Aorta (tissue), 5 donors: ENCODE data around the gene C5orf15. TPM values are rescaled to one million over a fixed set of nuclear protein-coding genes. Genes with fewer than 3 reads are reported as not detected.
A peak's percentile ranks its signal among the peaks of the same experiment; 100 is the strongest.

Source experiments
- ATAC-seq: fragments of 200-7000 bp; cut with Tn5 transposase; one replicate; pipeline ENCODE4 v1.9.1; 2022; ENCODE audit warnings: moderate library complexity; ENCODE audit not compliant: low FRiP score
- DNase-seq, 2 donors: peaks; one replicate each; pipeline ENCODE4 v3.0.0-alpha.2; 2020
- H3K27ac ChIP-seq, 2 donors: one replicate each; pipeline ENCODE4 v1.5.1; 2013; ENCODE audit warnings: low read length in 2 of 2, mild to moderate bottlenecking in 2 of 2, moderate library complexity in 2 of 2, control low read depth in 1 of 2, inconsistent platforms in 1 of 2, low read depth in 1 of 2
- H3K27me3 ChIP-seq, 2 donors: one replicate each; pipeline ENCODE4 v1.6.1; 2013; ENCODE audit warnings: control low read depth in 1 of 2, low read length in 1 of 2, mild to moderate bottlenecking in 1 of 2, moderate library complexity in 1 of 2; ENCODE audit not compliant: insufficient read depth in 2 of 2, control insufficient read depth in 1 of 2
- H3K36me3 ChIP-seq, 2 donors: one replicate each; pipeline ENCODE4 v1.6.1; 2013; ENCODE audit warnings: control low read depth in 1 of 2, low read length in 1 of 2, mild to moderate bottlenecking in 1 of 2; ENCODE audit not compliant: insufficient read depth in 2 of 2, control insufficient read depth in 1 of 2
- H3K4me1 ChIP-seq, 2 donors: one replicate each; pipeline ENCODE4 v1.6.1; 2013; ENCODE audit warnings: low read length in 2 of 2, control low read depth in 1 of 2, mild to moderate bottlenecking in 1 of 2, moderate library complexity in 1 of 2; ENCODE audit not compliant: insufficient read depth in 2 of 2, control insufficient read depth in 1 of 2
- H3K4me3 ChIP-seq, 2 donors: one replicate each; pipeline ENCODE4 v1.5.1; 2013; ENCODE audit warnings: low read length in 2 of 2, control low read depth in 1 of 2, mild to moderate bottlenecking in 1 of 2
- H3K9me3 ChIP-seq: one replicate; pipeline ENCODE4 v1.6.1; 2013; ENCODE audit warnings: mild to moderate bottlenecking, low read length; ENCODE audit not compliant: control insufficient read depth
- WGBS, 2 donors: extraction: QIAGEN DNeasy Blood & Tissue Kit; methylation state at CpG; one replicate each; pipeline ENCODE4 v1.1.7; 2013; 5-methylcytosine and 5-hydroxymethylcytosine counted together
- intact Hi-C, 2 donors: fragments of 100-400 bp; cut with DNase I; formaldehyde crosslinking; loops; one replicate each; pipeline versions ENCODE4 v1.14.2 to v1.15.0; 2022
- polyA plus RNA-seq, 2 donors: library from polyadenylated mRNA; stranded (reverse); fragments of 200-250 nt; gene quantifications; one replicate each; pipeline ENCODE4 v1.2.3, GENCODE V29; 2013
- total RNA-seq, 2 donors: library from RNA; stranded (reverse); fragmentation: NEBNext Ultra II Directional; extraction: Animal tissue kit (Norgen Biotek cat#: 25700); gene quantifications; one replicate each; pipeline ENCODE4 v1.2.1, GENCODE V29; 2021
- donor health status: healthy with polysubstance abuse.
- donor health status: Bipolar disorder and iron deficiency.
- donor health status: DM: no; HTN: no; CAD: no.
- donor health status: DM: no; HTN: no; CAD: no.
- donor health status: DM: yes; HTN: yes; CAD: no.

The C5orf15 gene
- total and polyA plus RNA-seq, 4 donors, result 18.7 to 34.4 (median 31.4) TPM

DNA sequence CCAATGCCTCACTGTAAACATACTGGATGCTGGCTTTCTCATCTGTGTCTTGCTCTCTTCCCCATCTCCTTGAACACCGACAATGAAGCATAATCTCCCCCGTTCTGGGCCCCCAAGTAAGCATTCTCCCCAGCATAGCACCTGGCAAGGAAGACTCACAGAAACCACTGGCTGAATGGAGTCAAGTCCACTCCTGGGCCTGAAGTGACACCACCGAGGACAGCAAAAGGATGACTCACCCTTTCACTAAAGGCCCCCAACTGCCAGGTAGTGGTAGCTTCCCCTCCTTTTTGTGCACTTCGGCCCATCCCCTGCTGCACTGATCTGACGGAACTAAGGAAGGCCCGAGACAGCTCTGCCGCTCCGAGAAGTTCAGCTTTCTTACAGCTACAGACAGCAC is 26.9 kb upstream of the C5orf15 start:
- Histone ChIP-seq H3K4me3 (no peak overlapping the region), H3K36me3 (peaks cover 3 to 4% of the 10 kb centered on the region in 2 donors), H3K27me3 (no peaks in the 10 kb centered on the region), H3K4me1 (peaks cover 3 to 5% of the 10 kb centered on the region in 2 donors), H3K9me3 (no peaks in the 10 kb centered on the region), H3K27ac (no peak overlapping the region)
- no peak for ATAC-seq
- WGBS, 2 donors, result 72 to 81% methylated on average over 8 of the region's 8 CpGs
- DNase-seq, result peak in 1 of 2 donors; percentile 24
- intact Hi-C loops, result no loop called here

DNA sequence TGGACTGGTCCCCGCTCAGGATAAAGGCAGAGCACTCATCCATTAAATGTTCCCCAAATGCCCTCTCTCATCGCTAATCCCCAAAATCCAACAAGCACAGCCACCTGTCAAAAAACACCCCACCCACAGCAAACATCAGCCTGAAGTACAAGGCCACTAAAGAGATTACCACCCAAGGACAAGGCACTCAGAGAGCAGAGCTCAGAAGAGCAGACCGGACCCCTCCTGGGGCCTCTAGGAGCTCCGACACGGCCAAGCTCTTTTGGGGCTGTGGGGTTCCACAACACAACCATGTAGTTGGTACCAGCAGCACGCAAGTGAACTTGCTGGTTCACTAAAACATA is 26.5 kb upstream of the C5orf15 start:
- DNase-seq (no peak), ATAC-seq (no peak)
- H3K27ac ChIP-seq, result no peak overlapping the region
- peaks cover 3 to 5% of the 10 kb centered on the region in 2 donors for H3K4me1 ChIP-seq
- no peak overlapping the region for H3K4me3 ChIP-seq
- intact Hi-C loops, result no loop called here
- no peaks in the 10 kb centered on the region for H3K9me3 ChIP-seq
- H3K27me3 ChIP-seq, result no peaks in the 10 kb centered on the region
- peaks cover 3 to 7% of the 10 kb centered on the region in 2 donors for H3K36me3 ChIP-seq
- WGBS, 2 donors, result 91 to 92% methylated on average over 6 of the region's 6 CpGs

DNA sequence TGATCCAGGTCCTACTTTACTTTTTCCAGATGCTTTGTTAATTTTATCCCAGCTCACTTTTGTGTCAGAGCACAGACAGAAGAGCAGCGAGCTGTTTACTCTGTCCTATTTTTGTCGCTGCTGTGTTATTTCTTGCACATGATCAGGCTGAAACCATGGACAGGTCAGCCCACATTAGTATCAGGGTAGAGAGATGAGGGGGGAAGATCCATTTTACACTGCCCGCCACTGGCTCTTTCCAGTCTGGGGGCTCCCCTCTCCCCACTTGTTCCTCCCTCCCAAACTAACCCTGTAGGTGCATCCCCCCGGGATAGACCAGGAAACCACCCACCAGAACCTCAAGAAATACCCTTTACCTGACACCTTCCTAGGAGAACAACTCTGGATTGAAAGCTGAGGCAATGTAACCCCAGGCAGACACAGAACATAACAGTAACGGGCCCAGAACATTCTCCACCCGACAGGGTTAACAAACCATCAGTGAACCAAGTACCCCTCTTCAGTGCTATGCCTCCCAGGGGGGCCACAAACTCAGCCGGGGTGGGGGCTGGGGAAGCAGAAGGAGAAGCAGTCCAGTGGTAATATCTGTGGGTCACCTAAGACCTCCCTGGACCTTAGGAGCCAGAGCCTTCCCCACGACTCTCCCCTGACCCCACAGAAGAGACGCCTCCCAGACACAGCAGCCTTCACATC is 26.0 kb upstream of the C5orf15 start:
- H3K4me1 ChIP-seq, result peaks cover 3% of the 10 kb centered on the region in 2 donors
- DNase-seq, result no peak
- H3K9me3 ChIP-seq, result no peaks in the 10 kb centered on the region
- H3K27ac ChIP-seq, result no peak overlapping the region
- H3K36me3 ChIP-seq, result peaks cover 3 to 8% of the 10 kb centered on the region in 2 donors
- WGBS, 2 donors, result 66% methylated on average over 9 of the region's 9 CpGs
- intact Hi-C loops, result no loop called here
- H3K27me3 ChIP-seq, result no peaks in the 10 kb centered on the region
- H3K4me3 ChIP-seq, result no peak overlapping the region
- ATAC-seq, result no peak

DNA sequence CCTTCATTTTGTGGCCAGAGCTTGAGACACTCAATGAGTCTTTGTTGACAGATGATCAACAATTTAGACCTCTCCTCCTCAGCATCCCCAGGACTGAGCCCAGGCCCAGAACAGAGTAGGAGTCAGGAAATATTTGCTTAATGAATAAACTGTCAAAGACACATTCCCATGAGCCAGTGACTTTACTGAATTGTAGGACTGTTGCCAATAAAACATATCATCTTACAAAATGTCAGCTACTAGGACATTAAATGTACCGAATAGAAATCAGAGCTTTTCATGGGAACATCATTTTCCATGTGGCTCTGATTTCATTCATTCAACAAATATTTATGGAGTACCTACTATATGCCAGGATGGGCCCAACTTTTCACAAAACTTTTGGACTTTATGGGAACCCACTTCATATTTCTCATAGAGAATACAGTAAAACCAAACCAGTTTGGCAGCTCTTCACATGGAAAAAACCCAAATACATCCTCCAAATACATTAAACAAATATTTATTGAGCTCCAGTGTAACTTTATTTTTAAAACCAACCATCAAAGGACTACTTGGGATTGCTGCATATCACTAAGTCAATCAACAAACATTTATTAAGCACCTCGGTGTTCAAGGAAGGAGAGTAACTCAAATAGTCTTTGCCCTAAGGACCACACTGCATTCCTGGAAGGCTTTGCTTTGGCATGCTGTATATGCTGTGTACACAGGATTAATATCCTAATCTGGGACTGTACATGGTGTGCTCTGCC is 24.9 kb upstream of the C5orf15 start:
- no peak for DNase-seq
- Histone ChIP-seq H3K4me1 (peaks cover 0 to 3% of the 10 kb centered on the region in 2 donors), H3K27me3 (no peaks in the 10 kb centered on the region), H3K27ac (no peak overlapping the region), H3K4me3 (no peak overlapping the region), H3K36me3 (peaks cover 3 to 12% of the 10 kb centered on the region in 2 donors), H3K9me3 (no peaks in the 10 kb centered on the region)
- 25 to 32% methylated on average over 2 of the region's 2 CpGs for WGBS, 2 donors
- no peak for ATAC-seq
- intact Hi-C loops, result no loop called here

DNA sequence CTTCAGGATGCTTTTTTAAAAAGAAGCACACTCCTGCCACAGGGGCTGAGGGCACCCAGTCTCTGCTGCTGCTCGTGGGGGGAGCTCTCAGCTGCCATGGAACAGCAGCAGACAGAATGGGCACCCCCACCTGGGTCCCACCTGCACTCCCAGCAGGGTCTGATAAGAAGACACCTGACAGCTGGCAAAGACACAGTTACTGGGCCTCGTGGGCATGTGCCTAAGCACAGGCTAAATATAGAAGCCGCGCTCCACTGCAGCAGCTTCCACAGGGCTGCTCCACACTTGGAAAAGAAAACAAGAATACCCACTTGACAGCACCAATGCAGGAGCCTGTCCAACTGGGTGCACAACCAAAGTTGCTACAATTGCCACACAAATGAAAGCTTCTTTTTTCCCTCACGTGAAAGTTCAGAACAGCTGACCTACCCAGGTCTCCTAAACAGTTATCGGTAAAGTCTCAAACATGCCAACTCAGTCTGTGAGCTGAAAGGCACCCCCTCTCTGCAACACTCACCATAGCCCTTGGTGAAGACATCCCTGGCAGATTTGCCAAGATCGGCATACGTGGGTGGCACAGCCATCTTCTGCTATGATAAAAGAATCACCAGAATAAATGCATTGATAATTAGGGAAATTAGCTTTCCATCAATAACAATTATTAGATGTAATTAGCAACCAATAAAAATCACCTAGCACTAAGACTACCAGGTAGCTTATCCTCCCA is 24.2 kb upstream of the C5orf15 start:
- Histone ChIP-seq H3K4me3 (no peak overlapping the region), H3K36me3 (peaks cover 3 to 12% of the 10 kb centered on the region in 2 donors), H3K27ac (no peak overlapping the region), H3K27me3 (no peaks in the 10 kb centered on the region), H3K4me1 (peaks cover 0 to 3% of the 10 kb centered on the region in 2 donors), H3K9me3 (no peaks in the 10 kb centered on the region)
- intact Hi-C loops, result no loop called here
- DNase-seq (no peak), ATAC-seq (no peak)
- WGBS, 2 donors, result 34 to 35% methylated on average over 8 of the region's 8 CpGs

DNA sequence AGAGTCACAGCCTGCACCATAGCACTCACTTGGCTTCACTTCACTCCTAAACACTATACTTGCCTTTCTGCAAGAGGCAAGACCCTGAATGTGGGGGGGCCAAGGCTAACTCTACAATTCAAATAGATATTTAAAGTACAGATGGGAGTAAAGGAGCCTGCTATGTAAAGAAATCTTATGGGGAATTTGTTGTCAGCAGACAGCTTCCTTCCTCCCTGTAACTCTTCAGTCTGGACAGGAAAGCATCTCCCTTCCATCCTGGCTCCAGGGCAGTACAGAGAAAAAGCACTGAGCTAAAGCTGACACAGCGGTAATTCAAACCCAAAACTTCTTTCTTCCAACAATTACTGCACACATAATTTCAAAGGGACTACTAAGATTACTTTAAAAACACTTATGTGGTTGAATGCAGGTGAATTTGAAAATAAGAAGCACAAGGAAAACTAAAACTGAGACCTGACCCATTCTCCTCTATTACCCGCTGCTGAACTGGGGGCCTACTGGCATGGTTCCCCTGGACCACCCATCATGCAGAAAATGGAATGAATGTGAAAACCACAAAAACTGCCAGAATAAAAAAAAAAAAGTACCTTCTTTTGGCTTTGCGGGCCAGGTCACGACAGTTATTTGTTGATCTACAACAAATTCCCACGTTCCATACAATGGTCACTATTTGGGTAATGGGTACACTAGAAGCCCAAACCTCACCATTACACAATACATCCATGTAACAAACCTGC is 22.9 kb upstream of the C5orf15 start:
- WGBS, 2 donors, result 97 to 98% methylated on average over 5 of the region's 5 CpGs
- no peak overlapping the region for H3K4me3 ChIP-seq
- H3K36me3 ChIP-seq, result peaks cover 3 to 12% of the 10 kb centered on the region in 2 donors
- intact Hi-C loops, result no loop called here
- H3K27ac ChIP-seq, result no peak overlapping the region
- ATAC-seq, result no peak
- no peaks in the 10 kb centered on the region for H3K27me3 ChIP-seq
- H3K4me1 ChIP-seq, result peaks cover 0 to 3% of the 10 kb centered on the region in 2 donors
- DNase-seq, result no peak
- no peaks in the 10 kb centered on the region for H3K9me3 ChIP-seq

DNA sequence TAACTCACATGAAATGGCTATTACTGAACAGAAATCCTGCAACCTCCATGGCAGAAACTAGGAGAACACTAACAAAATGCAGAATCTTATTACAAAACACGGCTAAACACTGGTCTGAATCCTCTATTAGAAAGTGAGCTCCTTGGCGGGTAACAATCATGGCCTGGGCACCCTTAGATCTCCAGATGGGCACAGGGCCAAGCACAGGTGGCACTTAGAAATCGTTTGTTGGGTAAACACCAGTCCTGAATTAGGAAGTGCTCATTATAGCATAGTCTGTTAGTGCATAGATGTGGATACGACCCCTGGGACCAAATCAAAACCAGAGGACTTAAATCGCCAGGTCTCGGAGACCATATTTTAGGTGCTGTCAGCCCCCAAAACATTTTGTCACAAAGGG is 22.0 kb upstream of the C5orf15 start:
- intact Hi-C loops, result no loop called here
- no peak overlapping the region for H3K27ac ChIP-seq
- H3K9me3 ChIP-seq, result no peaks in the 10 kb centered on the region
- peaks cover 3 to 12% of the 10 kb centered on the region in 2 donors for H3K36me3 ChIP-seq
- ATAC-seq (no peak), DNase-seq (no peak)
- H3K27me3 ChIP-seq, result no peaks in the 10 kb centered on the region
- no peak overlapping the region for H3K4me3 ChIP-seq
- H3K4me1 ChIP-seq, result peaks cover 0 to 3% of the 10 kb centered on the region in 2 donors
- 83 to 84% methylated on average over 6 of the region's 6 CpGs for WGBS, 2 donors

DNA sequence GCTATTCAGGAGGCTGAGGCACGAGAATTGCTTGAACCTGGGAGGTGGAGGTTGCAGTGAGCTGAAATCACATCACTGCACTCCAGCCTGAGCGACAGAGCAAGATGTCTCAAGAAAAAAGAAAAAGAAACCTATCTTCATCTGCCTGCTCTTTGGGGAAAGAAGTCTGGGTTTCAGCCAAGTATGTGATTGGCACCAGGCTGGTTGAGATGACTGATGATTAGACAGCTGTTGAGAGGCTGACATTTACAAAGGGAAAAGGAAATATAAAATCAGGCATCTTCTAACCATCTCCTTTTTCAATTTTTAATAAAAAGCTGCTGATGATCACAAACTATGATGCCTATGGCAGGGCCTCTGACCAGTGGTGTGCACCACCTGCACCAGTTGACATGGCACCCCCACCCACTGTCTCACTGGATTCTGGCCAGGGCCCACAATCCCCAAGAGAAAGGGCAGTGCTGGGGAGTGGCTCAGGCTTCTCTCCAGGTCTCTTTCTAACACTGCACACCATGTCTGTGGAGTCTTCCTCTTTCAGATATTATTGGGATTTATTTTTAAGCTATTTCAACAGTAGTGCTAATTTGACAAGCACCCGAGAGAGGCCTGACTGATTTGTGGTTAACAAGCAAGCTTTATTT is 17.2 kb upstream of the C5orf15 start:
- DNase-seq (no peak), ATAC-seq (no peak)
- Histone ChIP-seq H3K9me3 (no peaks in the 10 kb centered on the region), H3K4me3 (no peak overlapping the region), H3K27me3 (no peaks in the 10 kb centered on the region), H3K27ac (no peak overlapping the region), H3K4me1 (no peaks in the 10 kb centered on the region), H3K36me3 (peaks cover 3 to 11% of the 10 kb centered on the region in 2 donors)
- 67 to 76% methylated on average over 3 of the region's 3 CpGs for WGBS, 2 donors
- intact Hi-C loops, result loop anchor here in 1 of 2 donors (10.0 kb wide), 1 partner anchor 561 kb away; no protein-coding TSS in a partner anchor
